Smooth muscle cell (in vitro differentiated cells): ENCODE data around the gene MS4A15. TPM values are rescaled to one million over a fixed set of nuclear protein-coding genes. Genes with fewer than 3 reads are reported as not detected.

ENCODE experiments used
- DNase-seq: peaks from one replicate; lab custom pipeline; 2025; ENCODE audit not compliant: unreplicated experiment; lab: John Stamatoyannopoulos, UW
- H2AFZ ChIP-seq: fragments of 200-600 bp; sonication (generic); 2 replicates; pipeline ENCODE4 v1.6.0; 2016; ENCODE audit warnings: antibody characterized with exemption, low read depth, mild to moderate bottlenecking
- H3F3A ChIP-seq: fragments of 200-600 bp; sonication (generic); 2 replicates; pipeline ENCODE4 v1.6.0; 2017; ENCODE audit warnings: antibody characterized with exemption, low read depth
- H3K27ac ChIP-seq: fragments of 200-600 bp; sonication (generic); 2 replicates; pipeline ENCODE4 v1.5.1; 2016; ENCODE audit warnings: low read depth, mild to moderate bottlenecking
- H3K27me3 ChIP-seq: fragments of 200-600 bp; sonication (generic); 2 replicates; pipeline ENCODE4 v1.6.1; 2016; ENCODE audit warnings: low read depth, mild to moderate bottlenecking
- H3K36me3 ChIP-seq: fragments of 200-600 bp; sonication (generic); 2 replicates; pipeline ENCODE4 v1.5.1; 2016; ENCODE audit warnings: low read depth
- H3K4me1 ChIP-seq: fragments of 200-600 bp; sonication (generic); 2 replicates; pipeline ENCODE4 v1.5.1; 2016; ENCODE audit warnings: low read depth
- H3K4me2 ChIP-seq: fragments of 200-600 bp; sonication (generic); 2 replicates; pipeline ENCODE4 v1.6.0; 2016; ENCODE audit warnings: mild to moderate bottlenecking
- H3K4me3 ChIP-seq: fragments of 200-600 bp; sonication (generic); 2 replicates; pipeline ENCODE4 v1.5.1; 2016; ENCODE audit warnings: mild to moderate bottlenecking
- H3K79me2 ChIP-seq: fragments of 200-600 bp; sonication (generic); 2 replicates; pipeline ENCODE4 v1.6.0; 2016; ENCODE audit warnings: low read depth, mild to moderate bottlenecking
- H3K9ac ChIP-seq: fragments of 200-600 bp; sonication (generic); 2 replicates; pipeline ENCODE4 v1.6.0; 2016; ENCODE audit warnings: low read depth
- H3K9me3 ChIP-seq: fragments of 200-600 bp; sonication (generic); replicated peaks from 2 replicates; pipeline ENCODE4 v1.5.1; 2016; ENCODE audit warnings: low read depth
- H4K20me1 ChIP-seq: fragments of 200-600 bp; sonication (generic); 2 replicates; pipeline ENCODE4 v1.6.0; 2016; ENCODE audit warnings: low read depth
- CTCF ChIP-seq: fragments of 200-600 bp; sonication (generic); IDR thresholded peaks from 2 replicates; pipeline ENCODE4 v1.5.1; 2017; ENCODE audit warnings: borderline replicate concordance, mild to moderate bottlenecking, antibody characterized with exemption; ENCODE audit not compliant: insufficient read depth, poor library complexity, severe bottlenecking
- WGBS: methylation state at CpG from one replicate; pipeline ENCODE4 v1.1.7; 2016; ENCODE audit warnings: low lambda C conversion rate; 5-methylcytosine and 5-hydroxymethylcytosine counted together
- polyA plus RNA-seq: library from polyadenylated mRNA; unstranded; fragments of >200 nt; fragmentation: Nextera tagmentation; extraction: Ambion mirVana; gene quantifications from 2 replicates; pipeline ENCODE4 v1.2.1, GENCODE V29; 2016
- total RNA-seq: library from RNA; depleted of rRNA; stranded (reverse); fragments of >200 nt; gene quantifications from 2 replicates; pipeline ENCODE4 v1.2.3, GENCODE V29; 2014

MS4A15 gene
- total and polyA plus RNA-seq, 2 experiments from 2014 or later = not detected

DNA sequence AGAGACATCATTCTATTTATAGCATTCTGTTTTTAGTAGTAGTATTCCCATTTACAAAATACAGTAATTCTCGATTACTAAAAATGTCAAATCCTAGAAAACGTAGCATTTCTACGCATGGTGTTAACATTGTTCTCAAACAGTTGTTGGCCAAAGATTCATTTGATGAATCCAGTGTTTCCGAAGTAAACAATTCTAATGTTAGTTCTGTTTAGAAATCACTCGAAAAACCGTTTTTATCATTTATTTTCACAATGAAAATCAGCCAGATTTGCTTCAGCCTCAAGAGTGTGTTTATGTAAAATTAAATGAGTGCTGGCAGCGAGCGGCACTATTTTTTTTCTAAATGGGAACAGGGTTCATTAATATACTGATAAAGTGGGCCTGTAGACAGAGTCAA is 25.1 kb upstream of the MS4A15 start:
- 86% methylated on average over 8 of the region's 8 CpGs for whole genome bisulfite sequencing

GRCh38 chr11:60734279-60734678 is 22.4 kb upstream of the MS4A15 start:
- Histone ChIP-seq H3K9me3 (no peaks in the 10 kb centered on the region), H3K9ac (no peak overlapping the region), H3K4me2 (no peak overlapping the region), H3K79me2 (no peaks in the 10 kb centered on the region), H3F3A (no peaks in the 10 kb centered on the region), H3K27me3 (no peaks in the 10 kb centered on the region), H3K4me3 (no peak overlapping the region), H2AFZ (no peak overlapping the region), H3K36me3 (no peaks in the 10 kb centered on the region), H3K4me1 (no peaks in the 10 kb centered on the region), H4K20me1 (no peaks in the 10 kb centered on the region), H3K27ac (no peak overlapping the region)
- no peak for TF ChIP-seq CTCF
- DNase-seq = no peak
- WGBS = 81% methylated on average over 4 of the region's 4 CpGs

More for the DNA sequence above, 25.1 kb upstream of the MS4A15 start:
- H3K36me3 ChIP-seq = no peaks in the 10 kb centered on the region
- no peaks in the 10 kb centered on the region for H3K4me1 ChIP-seq
- no peaks in the 10 kb centered on the region for H3F3A ChIP-seq
- H4K20me1 ChIP-seq = no peaks in the 10 kb centered on the region
- no peaks in the 10 kb centered on the region for H3K9me3 ChIP-seq
- TF ChIP-seq CTCF = no peak
- H3K27me3 ChIP-seq = no peaks in the 10 kb centered on the region
- H3K9ac ChIP-seq = no peak overlapping the region
- H3K27ac ChIP-seq = no peak overlapping the region
- no peaks in the 10 kb centered on the region for H3K79me2 ChIP-seq
- no peak for DNase-seq
- no peak overlapping the region for H3K4me2 ChIP-seq
- no peak overlapping the region for H2AFZ ChIP-seq
- no peak overlapping the region for H3K4me3 ChIP-seq

DNA sequence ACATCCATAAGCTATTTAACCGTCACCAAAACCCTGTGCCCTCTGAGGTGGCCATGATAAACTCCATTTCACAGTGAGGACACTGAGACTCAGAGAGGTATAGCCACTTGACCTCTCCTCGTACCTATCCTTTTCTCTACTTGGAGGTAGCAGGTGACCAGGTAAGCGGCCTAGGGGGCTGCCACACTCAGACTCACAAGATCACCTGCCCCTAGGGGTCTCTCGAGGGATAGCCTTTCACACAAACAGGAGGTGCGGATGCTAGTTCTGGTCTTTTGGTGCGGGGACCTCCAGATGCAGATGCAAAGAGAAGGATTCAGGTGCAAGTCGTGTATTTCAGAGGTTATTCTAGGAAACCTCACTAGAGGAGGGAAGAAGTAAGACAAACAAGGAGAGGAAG is 17.6 kb upstream of the MS4A15 start:
- H3K4me3 ChIP-seq = no peak overlapping the region
- H3K4me1 ChIP-seq = no peaks in the 10 kb centered on the region
- 71% methylated on average over 7 of the region's 7 CpGs for WGBS
- no peaks in the 10 kb centered on the region for H4K20me1 ChIP-seq
- no peak for DNase-seq
- no peak overlapping the region for H3K4me2 ChIP-seq
- H3K9me3 ChIP-seq = no peaks in the 10 kb centered on the region
- H3K36me3 ChIP-seq = no peaks in the 10 kb centered on the region
- no peak for TF ChIP-seq CTCF
- H3K27me3 ChIP-seq = no peaks in the 10 kb centered on the region
- H3K27ac ChIP-seq = no peak overlapping the region
- H2AFZ ChIP-seq = no peak overlapping the region
- no peaks in the 10 kb centered on the region for H3K79me2 ChIP-seq
- H3F3A ChIP-seq = no peaks in the 10 kb centered on the region
- H3K9ac ChIP-seq = no peak overlapping the region

GRCh38 chr11:60740573-60740972 is 16.1 kb upstream of the MS4A15 start:
- H3K4me3 ChIP-seq = no peak overlapping the region
- no peaks in the 10 kb centered on the region for H3F3A ChIP-seq
- TF ChIP-seq CTCF = no peak
- no peaks in the 10 kb centered on the region for H3K4me1 ChIP-seq
- no peak overlapping the region for H3K27ac ChIP-seq
- H3K79me2 ChIP-seq = no peaks in the 10 kb centered on the region
- no peaks in the 10 kb centered on the region for H4K20me1 ChIP-seq
- no peak overlapping the region for H3K4me2 ChIP-seq
- no peak for DNase-seq
- no peaks in the 10 kb centered on the region for H3K9me3 ChIP-seq
- no peak overlapping the region for H3K9ac ChIP-seq
- no peaks in the 10 kb centered on the region for H3K36me3 ChIP-seq
- H2AFZ ChIP-seq = no peak overlapping the region
- H3K27me3 ChIP-seq = no peaks in the 10 kb centered on the region
